Measurements from ENCODE around the gene SMPDL3A. TPM values are rescaled to one million over a fixed set of nuclear protein-coding genes. Genes with fewer than 3 reads are reported as not detected.

Gene SMPDL3A
- total and polyA plus RNA-seq, 2 of the 8 experiments (the other 6 are each of a cell fraction or from before 2014, with no cell fraction given), result 3.5 to 3.9 TPM

DNA sequence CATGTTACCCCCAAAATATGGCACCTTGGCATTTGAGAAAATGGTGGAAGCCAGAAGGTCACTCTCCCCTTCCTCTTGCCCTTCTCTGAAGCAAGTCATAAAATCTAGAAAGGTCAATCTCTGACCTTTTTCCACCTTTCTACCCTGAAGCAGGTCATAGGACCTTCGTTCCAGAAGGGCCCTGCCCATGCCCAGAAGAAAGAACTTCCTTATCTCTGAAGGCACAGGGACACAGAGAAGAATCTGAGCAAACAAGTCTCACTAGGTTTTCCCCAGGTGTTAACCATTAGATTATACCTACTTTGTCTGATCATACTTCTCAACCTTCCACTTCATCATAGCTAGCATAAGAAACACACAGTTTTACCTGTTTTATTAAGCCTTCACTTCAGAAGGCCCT, 42.5 kb downstream of the SMPDL3A start:
- no peak overlapping the region for H2AFZ ChIP-seq (ENCODE audit: low read length)
- no peaks in the 10 kb centered on the region for H3K9me3 ChIP-seq (ENCODE audit: insufficient read depth in 2 of 2, low read depth in 1 of 2, low read length in 1 of 2)
- no peak overlapping the region for H3K14ac ChIP-seq (ENCODE audit: insufficient read length)
- no peak overlapping the region for H3K4me3 ChIP-seq (ENCODE audit: extremely low read depth in 1 of 4, insufficient read depth in 2 of 4, low read depth in 3 of 4, low read length in 4 of 4)
- no peak overlapping the region for H2BK20ac ChIP-seq (ENCODE audit: low read length)
- H3K56ac ChIP-seq (replicated peaks; ENCODE audit: insufficient read length, low read depth, low read length), result no peak overlapping the region
- no peaks in the 10 kb centered on the region for H3K79me2 ChIP-seq (ENCODE audit: control insufficient read depth in 1 of 2, insufficient read depth in 2 of 2, low read length in 2 of 2)
- H3K27me3 ChIP-seq (replicated peaks in 1 of 4; ENCODE audit: control insufficient read depth in 3 of 4, extremely low read depth in 1 of 4, insufficient read depth in 3 of 4, low read length in 3 of 4), result no peaks in the 10 kb centered on the region
- no peaks in the 10 kb centered on the region for H3K23me2 ChIP-seq (ENCODE audit: low read depth, low read length)
- H2BK120ac ChIP-seq (replicated peaks; ENCODE audit: low read depth, low read length), result no peak overlapping the region
- no peak overlapping the region for H3K4me2 ChIP-seq (ENCODE audit: insufficient read depth in 1 of 2, low read depth in 2 of 2, low read length in 2 of 2)
- CTCF ChIA-PET (ENCODE audit: partially characterized antibody), result interaction anchor here (0.8 to 3.7 kb wide), 5 partner anchors 8 to 99 kb away, joined by 3 to 29 read pairs (median 4); no protein-coding TSS in a partner anchor
- 82% methylated on average over 1 of the region's 1 CpG; no CpG with 5 or more reads in 1 of the 2 experiments for WGBS, 2 experiments (ENCODE audit: extremely low coverage in 1 of 2, insufficient coverage in 1 of 2, insufficient read length in 1 of 2, insufficient replicate concordance in 2 of 2, low coverage in 1 of 2, low lambda C conversion rate in 2 of 2, missing lambda C conversion rate in 1 of 2)
- H4K91ac ChIP-seq (replicated peaks; ENCODE audit: insufficient read length, low read length), result no peak overlapping the region
- no peak overlapping the region for H2BK12ac ChIP-seq (ENCODE audit: low read depth, low read length)
- DNase-seq (ENCODE audit: low read depth in 1 of 2, low spot score in 2 of 2) (no peak), FAIRE-seq (no peak)
- no peak overlapping the region for H2BK5ac ChIP-seq (ENCODE audit: low read depth, low read length)
- H3K36me3 ChIP-seq (ENCODE audit: control insufficient read depth in 2 of 4, insufficient read depth in 4 of 4, low read length in 3 of 4), result no peaks in the 10 kb centered on the region
- no peak overlapping the region for H4K5ac ChIP-seq (ENCODE audit: insufficient read length, low read depth, low read length)
- no peak overlapping the region for H4K8ac ChIP-seq (ENCODE audit: extremely low read depth, insufficient read depth, low read length)
- H2BK15ac ChIP-seq (ENCODE audit: low read length), result no peak overlapping the region
- H3K4ac ChIP-seq (replicated peaks; ENCODE audit: insufficient read length, low read depth, low read length), result no peak overlapping the region
- H4K20me1 ChIP-seq (replicated peaks in 1 of 2; ENCODE audit: control insufficient read depth in 1 of 2, insufficient read depth in 2 of 2, low read length in 2 of 2), result no peaks in the 10 kb centered on the region
- H3K18ac ChIP-seq (ENCODE audit: extremely low read depth, low read length), result no peak overlapping the region
- H3K4me1 ChIP-seq (replicated peaks in 1 of 4; ENCODE audit: control insufficient read depth in 3 of 4, insufficient read depth in 4 of 4, low read length in 3 of 4), result peaks cover 0 to 14% (median 9%) of the 10 kb centered on the region in 4 experiments; a peak in 4 of 7 replicates
- no peak overlapping the region for H3K27ac ChIP-seq (ENCODE audit: low read depth, low read length)
- H3K23ac ChIP-seq (ENCODE audit: insufficient read length), result no peak overlapping the region
- POLR2A ChIA-PET (ENCODE audit: partially characterized antibody), result no interaction called here
- no peaks in the 10 kb centered on the region for H3K79me1 ChIP-seq (ENCODE audit: low read depth, low read length)
- no peak overlapping the region for H2AK5ac ChIP-seq (ENCODE audit: low read depth, low read length)
- H3K9ac ChIP-seq (replicated peaks in 1 of 4; ENCODE audit: extremely low read depth in 1 of 4, low read depth in 3 of 4, low read length in 3 of 4), result no peak overlapping the region
- TF ChIP-seq SAP30 (IDR thresholded peaks at IDR 0.05; ENCODE audit: insufficient read depth, insufficient replicate concordance, low read length) (no peak), SP1 (IDR thresholded peaks at IDR 0.05; ENCODE audit: low read depth, low read length) (no peak), GABPA (IDR thresholded peaks at IDR 0.05; ENCODE audit: borderline replicate concordance, insufficient read depth, low read length) (no peak), CHD2 (IDR thresholded peaks at IDR 0.05; ENCODE audit: low read length) (no peak), HDAC2 (IDR thresholded peaks at IDR 0.05; ENCODE audit: borderline replicate concordance in 1 of 2, low read depth in 2 of 2, low read length in 2 of 2) (no peak), YY1 (IDR thresholded peaks at IDR 0.05; ENCODE audit: low read depth, low read length) (no peak), POLR2A (IDR thresholded peaks at IDR 0.05; ENCODE audit: control extremely low read depth in 1 of 2, low read depth in 2 of 2, low read length in 2 of 2) (no peak), EZH2 (IDR thresholded peaks at IDR 0.05; ENCODE audit: low read depth, low read length, severe bottlenecking) (no peak), SRF (IDR thresholded peaks at IDR 0.05; ENCODE audit: low read depth, low read length) (no peak), ASH2L (IDR thresholded peaks at IDR 0.05; ENCODE audit: low read length) (no peak), TEAD4 (IDR thresholded peaks at IDR 0.05; ENCODE audit: low read depth, low read length) (no peak), NANOG (IDR thresholded peaks at IDR 0.05; ENCODE audit: insufficient read depth, low read depth, low read length, poor library complexity, severe bottlenecking) (no peak)
- TF ChIP-seq, protein P1, sequence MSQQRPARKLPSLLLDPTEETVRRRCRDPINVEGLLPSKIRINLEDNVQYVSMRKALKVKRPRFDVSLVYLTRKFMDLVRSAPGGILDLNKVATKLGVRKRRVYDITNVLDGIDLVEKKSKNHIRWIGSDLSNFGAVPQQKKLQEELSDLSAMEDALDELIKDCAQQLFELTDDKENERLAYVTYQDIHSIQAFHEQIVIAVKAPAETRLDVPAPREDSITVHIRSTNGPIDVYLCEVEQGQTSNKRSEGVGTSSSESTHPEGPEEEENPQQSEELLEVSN (IDR thresholded peaks at IDR 0.05), result no peak

Measured in H1 (cell line).